Loucy (cell line): Measurements from ENCODE around the gene AFTPH.

Source experiments
- H2AFZ ChIP-seq: fragments of 200-600 bp; sonication (generic); 2 replicates; pipeline ENCODE4 v1.6.0; 2016; ENCODE audit warnings: antibody characterized with exemption, mild to moderate bottlenecking, low read length, moderate library complexity
- H3F3A ChIP-seq: fragments of 200-600 bp; 2 replicates; pipeline ENCODE4 v1.6.0; 2016; ENCODE audit warnings: antibody characterized with exemption, low read depth, mild to moderate bottlenecking
- H3K27me3 ChIP-seq: fragments of 200-600 bp; sonication (generic); 2 replicates; pipeline ENCODE4 v1.6.1; 2014; ENCODE audit warnings: low read length, mild to moderate bottlenecking; ENCODE audit not compliant: insufficient read depth, poor library complexity, severe bottlenecking
- H3K36me3 ChIP-seq: fragments of 200-600 bp; sonication (generic); 2 replicates; pipeline ENCODE4 v1.6.1; 2016; ENCODE audit warnings: low read length; ENCODE audit not compliant: insufficient read depth
- H3K4me1 ChIP-seq: fragments of 200-600 bp; sonication (generic); 2 replicates; pipeline ENCODE4 v1.5.1; 2014; ENCODE audit warnings: low read length, mild to moderate bottlenecking; ENCODE audit not compliant: insufficient read depth, poor library complexity, severe bottlenecking
- H3K4me2 ChIP-seq: fragments of 200-600 bp; sonication (generic); 2 replicates; pipeline ENCODE4 v1.6.0; 2014; ENCODE audit warnings: antibody characterized with exemption, low read length, low read depth, mild to moderate bottlenecking; ENCODE audit not compliant: poor library complexity, severe bottlenecking
- H3K4me3 ChIP-seq: fragments of 200-600 bp; sonication (generic); 2 replicates; pipeline ENCODE4 v1.5.1; 2014; ENCODE audit warnings: low read length, mild to moderate bottlenecking, mixed read lengths; ENCODE audit not compliant: poor library complexity, severe bottlenecking
- H3K79me2 ChIP-seq: fragments of 200-600 bp; sonication (generic); 2 replicates; pipeline ENCODE4 v1.6.1; 2014; ENCODE audit warnings: low read length; ENCODE audit not compliant: insufficient read depth
- H3K9ac ChIP-seq: fragments of 200-600 bp; sonication (generic); 2 replicates; pipeline ENCODE4 v1.6.0; 2014; ENCODE audit warnings: mild to moderate bottlenecking, low read depth, low read length, moderate library complexity; ENCODE audit not compliant: poor library complexity, severe bottlenecking
- H3K9me2 ChIP-seq: fragments of 200-600 bp; sonication (generic); replicated peaks from 2 replicates; pipeline ENCODE4 v1.6.1; 2016; ENCODE audit warnings: low read depth, low read length, mixed read lengths
- H3K9me3 ChIP-seq: fragments of 200-600 bp; sonication (generic); 2 replicates; pipeline ENCODE4 v1.6.1; 2014; ENCODE audit warnings: mild to moderate bottlenecking, antibody characterized with exemption, low read length, low read depth; ENCODE audit not compliant: insufficient read depth
- H4K20me1 ChIP-seq: fragments of 200-600 bp; sonication (generic); 2 replicates; pipeline ENCODE4 v1.6.0; 2014; ENCODE audit warnings: antibody characterized with exemption, low read length, mild to moderate bottlenecking; ENCODE audit not compliant: insufficient read depth, poor library complexity, severe bottlenecking
- EZH2phosphoT487 ChIP-seq: fragments of 200-600 bp; IDR thresholded peaks from 2 replicates; pipeline ENCODE4 v1.6.1; 2018; ENCODE audit warnings: antibody characterized with exemption, mild to moderate bottlenecking, moderate library complexity, borderline replicate concordance
- TF ChIP-seq, protein P1 (sequence below): fragments of 200-600 bp; sonication (generic); conservative IDR thresholded peaks from 2 replicates; pipeline ENCODE4 v1.5.1; 2014; ENCODE audit warnings: mild to moderate bottlenecking, antibody characterized with exemption, low read length

The AFTPH gene

GRCh38 chr2:64523666-64524603 is at the start of gene AFTPH:
Gene AFTPH, plus strand, starts transcription at chr2:64524328. Its CDS starts 27,147 bp downstream, at chr2:64551475.
- Histone ChIP-seq H3K9me3 (no peaks in the 10 kb centered on the region), H3K79me2 (peaks cover 44% of the 10 kb centered on the region), H4K20me1 (peaks cover 41% of the 10 kb centered on the region), H3K4me1 (peaks cover 50% of the 10 kb centered on the region), H3K4me3 (peak within 1 kb of the TSS; percentile 91), H3F3A (peaks cover 5% of the 10 kb centered on the region), H3K27me3 (no peaks in the 10 kb centered on the region), H2AFZ (peak within 1 kb of the TSS; percentile 97), H3K4me2 (peak within 1 kb of the TSS; percentile 100), H3K36me3 (no peaks in the 10 kb centered on the region), H3K9ac (peak within 1 kb of the TSS; percentile 94), H3K9me2 (no peaks in the 10 kb centered on the region)
- TF ChIP-seq EZH2phosphoT487, result no peak
- TF ChIP-seq, protein P1, sequence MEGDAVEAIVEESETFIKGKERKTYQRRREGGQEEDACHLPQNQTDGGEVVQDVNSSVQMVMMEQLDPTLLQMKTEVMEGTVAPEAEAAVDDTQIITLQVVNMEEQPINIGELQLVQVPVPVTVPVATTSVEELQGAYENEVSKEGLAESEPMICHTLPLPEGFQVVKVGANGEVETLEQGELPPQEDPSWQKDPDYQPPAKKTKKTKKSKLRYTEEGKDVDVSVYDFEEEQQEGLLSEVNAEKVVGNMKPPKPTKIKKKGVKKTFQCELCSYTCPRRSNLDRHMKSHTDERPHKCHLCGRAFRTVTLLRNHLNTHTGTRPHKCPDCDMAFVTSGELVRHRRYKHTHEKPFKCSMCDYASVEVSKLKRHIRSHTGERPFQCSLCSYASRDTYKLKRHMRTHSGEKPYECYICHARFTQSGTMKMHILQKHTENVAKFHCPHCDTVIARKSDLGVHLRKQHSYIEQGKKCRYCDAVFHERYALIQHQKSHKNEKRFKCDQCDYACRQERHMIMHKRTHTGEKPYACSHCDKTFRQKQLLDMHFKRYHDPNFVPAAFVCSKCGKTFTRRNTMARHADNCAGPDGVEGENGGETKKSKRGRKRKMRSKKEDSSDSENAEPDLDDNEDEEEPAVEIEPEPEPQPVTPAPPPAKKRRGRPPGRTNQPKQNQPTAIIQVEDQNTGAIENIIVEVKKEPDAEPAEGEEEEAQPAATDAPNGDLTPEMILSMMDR, result no peak

DNA sequence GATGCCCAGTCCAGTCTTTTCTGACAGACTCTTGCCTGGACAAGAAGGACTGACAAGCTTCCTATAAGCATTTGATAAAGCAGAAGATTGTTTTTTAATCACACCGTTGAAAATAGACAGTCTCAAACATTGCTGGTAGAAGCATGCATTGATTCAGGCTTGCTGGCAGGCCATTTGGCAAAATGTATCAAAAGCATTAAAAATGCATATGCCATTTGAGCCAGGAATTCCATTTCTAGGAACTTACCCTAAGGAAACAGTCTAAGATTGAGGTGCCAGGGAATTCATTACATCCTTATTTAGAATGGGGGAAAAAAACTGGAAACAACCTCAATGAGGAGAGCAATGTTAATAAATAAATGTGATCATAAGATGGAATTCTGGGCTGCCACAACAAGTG is 49.5 kb upstream of the AFTPH start:
- no peak overlapping the region for H3K4me2 ChIP-seq
- no peaks in the 10 kb centered on the region for H3K4me1 ChIP-seq
- H3K79me2 ChIP-seq, result no peaks in the 10 kb centered on the region
- no peaks in the 10 kb centered on the region for H3K9me3 ChIP-seq
- TF ChIP-seq, protein P1, result no peak
- TF ChIP-seq EZH2phosphoT487, result no peak
- no peaks in the 10 kb centered on the region for H3F3A ChIP-seq
- H3K9me2 ChIP-seq, result no peaks in the 10 kb centered on the region
- H3K4me3 ChIP-seq, result no peak overlapping the region
- no peaks in the 10 kb centered on the region for H3K36me3 ChIP-seq
- no peaks in the 10 kb centered on the region for H4K20me1 ChIP-seq
- H3K9ac ChIP-seq, result no peak overlapping the region
- H3K27me3 ChIP-seq, result peaks cover 14% of the 10 kb centered on the region
- no peak overlapping the region for H2AFZ ChIP-seq

DNA sequence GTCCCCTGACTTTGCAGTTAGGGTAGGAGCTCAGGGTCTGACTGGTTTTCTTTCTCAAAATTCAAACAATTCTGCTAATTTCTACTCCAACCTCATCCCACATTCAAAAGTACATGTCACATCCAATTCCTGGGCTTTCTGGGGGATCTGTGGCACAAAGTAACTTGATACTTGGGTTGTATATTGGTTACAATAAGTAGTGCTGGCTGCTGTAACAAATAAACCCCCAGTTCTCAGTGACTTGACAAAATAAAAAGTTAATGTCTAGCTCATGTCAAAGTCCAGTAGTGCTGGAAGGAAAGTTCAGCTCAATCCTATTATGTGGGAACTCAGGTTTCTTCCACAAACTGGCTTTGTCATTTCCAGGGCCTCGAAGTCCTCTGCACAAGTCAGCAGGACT is 47.1 kb upstream of the AFTPH start:
- no peaks in the 10 kb centered on the region for H4K20me1 ChIP-seq
- TF ChIP-seq, protein P1, result no peak
- TF ChIP-seq EZH2phosphoT487, result no peak
- peaks cover 11% of the 10 kb centered on the region for H3K27me3 ChIP-seq
- no peaks in the 10 kb centered on the region for H3K9me2 ChIP-seq
- no peaks in the 10 kb centered on the region for H3K36me3 ChIP-seq
- no peak overlapping the region for H2AFZ ChIP-seq
- H3K4me1 ChIP-seq, result no peaks in the 10 kb centered on the region
- H3K4me2 ChIP-seq, result no peak overlapping the region
- H3K4me3 ChIP-seq, result no peak overlapping the region
- no peaks in the 10 kb centered on the region for H3F3A ChIP-seq
- no peak overlapping the region for H3K9ac ChIP-seq
- no peaks in the 10 kb centered on the region for H3K9me3 ChIP-seq
- no peaks in the 10 kb centered on the region for H3K79me2 ChIP-seq
